Karpas-422 (cell line): ENCODE data around the gene MRGPRF. TPM values are rescaled to one million over a fixed set of nuclear protein-coding genes. Genes with fewer than 3 reads are reported as not detected.
"Not testable (repeated sequence)": the region's sequence is repeated elsewhere in the genome, so short reads cannot be mapped to it uniquely, and the experiment has no call there.

Source experiments
- DNase-seq: peaks from one replicate; pipeline ENCODE4 v3.0.0-alpha.2; 2015
- H2AFZ ChIP-seq: fragments of 200-600 bp; sonication (generic); 2 replicates; pipeline ENCODE4 v1.6.1; 2014; ENCODE audit warnings: antibody characterized with exemption, low read length, mixed read lengths
- H3K27ac ChIP-seq: fragments of 200-600 bp; sonication (generic); 2 replicates; pipeline ENCODE4 v1.5.1; 2014; ENCODE audit warnings: mild to moderate bottlenecking, low read length, moderate library complexity
- H3K27me3 ChIP-seq: fragments of 200-600 bp; sonication (generic); 2 replicates; pipeline ENCODE4 v1.6.1; 2014; ENCODE audit warnings: low read length, mixed read lengths
- H3K36me3 ChIP-seq: fragments of 200-600 bp; sonication (generic); 2 replicates; pipeline ENCODE4 v1.6.1; 2014; ENCODE audit warnings: low read length, mixed read lengths; ENCODE audit not compliant: insufficient read depth
- H3K4me1 ChIP-seq: fragments of 200-600 bp; sonication (generic); 2 replicates; pipeline ENCODE4 v1.6.1; 2014; ENCODE audit warnings: mild to moderate bottlenecking, low read length, mixed read lengths
- H3K4me2 ChIP-seq: fragments of 200-600 bp; sonication (generic); 2 replicates; pipeline ENCODE4 v1.6.1; 2014; ENCODE audit warnings: low read length, low read depth, mild to moderate bottlenecking; ENCODE audit not compliant: poor library complexity, severe bottlenecking
- H3K4me3 ChIP-seq: fragments of 200-600 bp; sonication (generic); 2 replicates; pipeline ENCODE4 v1.5.1; 2014; ENCODE audit warnings: mild to moderate bottlenecking, antibody characterized with exemption, low read length, mixed read lengths
- H3K79me2 ChIP-seq: fragments of 200-600 bp; sonication (generic); 2 replicates; pipeline ENCODE4 v1.6.1; 2014; ENCODE audit warnings: mild to moderate bottlenecking, low read length, mixed read lengths
- H3K9ac ChIP-seq: fragments of 200-600 bp; sonication (generic); 2 replicates; pipeline ENCODE4 v1.6.0; 2014; ENCODE audit warnings: low read length
- H3K9me2 ChIP-seq: fragments of 200-600 bp; sonication (generic), shearing (Covaris generic); replicated peaks from 2 replicates; pipeline ENCODE4 v1.6.0; 2014; ENCODE audit warnings: mild to moderate bottlenecking, low read length, moderate library complexity; ENCODE audit not compliant: insufficient read depth
- H3K9me3 ChIP-seq: fragments of 300-700, 200-600 bp; sonication (generic); 2 replicates; pipeline ENCODE4 v1.6.1; 2014; ENCODE audit warnings: low read length, mixed read lengths
- H4K20me1 ChIP-seq: fragments of 200-600 bp; sonication (generic); 2 replicates; pipeline ENCODE4 v1.6.1; 2014; ENCODE audit warnings: mild to moderate bottlenecking, antibody characterized with exemption, low read length, low read depth; ENCODE audit not compliant: insufficient read depth
- total RNA-seq: library from RNA; depleted of rRNA; stranded (reverse); fragments of >200 nt; shearing (Covaris generic); gene quantifications from 2 replicates; pipeline ENCODE4 v1.2.3, GENCODE V29; 2014; ENCODE audit warnings: low replicate concordance

Gene MRGPRF
- total RNA-seq, 1 experiment from 2014 or later: not detected

DNA sequence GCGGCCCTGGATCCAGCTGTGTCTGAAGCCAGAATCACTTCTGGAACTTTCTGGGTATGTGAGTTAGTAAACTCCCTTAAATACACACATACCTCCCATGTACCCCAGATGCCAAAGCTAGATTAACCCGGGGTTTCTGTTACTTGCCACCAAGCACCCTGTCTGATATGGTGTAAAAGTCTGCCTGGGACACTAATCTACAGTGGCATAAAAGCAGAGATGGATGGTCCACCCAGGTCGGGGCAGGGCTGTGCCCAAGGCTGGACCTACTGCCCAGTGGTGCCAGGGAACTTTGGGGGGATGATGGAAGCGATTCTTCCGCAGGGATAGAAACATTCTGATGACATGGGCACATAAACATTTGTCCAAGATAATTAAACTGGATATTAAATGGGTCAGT is 12.7 kb downstream of the MRGPRF start:
- Histone ChIP-seq H3K9me2 (no peaks in the 10 kb centered on the region), H4K20me1 (no peaks in the 10 kb centered on the region), H2AFZ (no peak overlapping the region), H3K27ac (no peak overlapping the region), H3K9me3 (no peaks in the 10 kb centered on the region), H3K36me3 (no peaks in the 10 kb centered on the region), H3K4me2 (no peak overlapping the region), H3K79me2 (no peaks in the 10 kb centered on the region), H3K27me3 (no peaks in the 10 kb centered on the region), H3K9ac (no peak overlapping the region), H3K4me1 (no peaks in the 10 kb centered on the region), H3K4me3 (no peak overlapping the region)
- no peak for DNase-seq

DNA sequence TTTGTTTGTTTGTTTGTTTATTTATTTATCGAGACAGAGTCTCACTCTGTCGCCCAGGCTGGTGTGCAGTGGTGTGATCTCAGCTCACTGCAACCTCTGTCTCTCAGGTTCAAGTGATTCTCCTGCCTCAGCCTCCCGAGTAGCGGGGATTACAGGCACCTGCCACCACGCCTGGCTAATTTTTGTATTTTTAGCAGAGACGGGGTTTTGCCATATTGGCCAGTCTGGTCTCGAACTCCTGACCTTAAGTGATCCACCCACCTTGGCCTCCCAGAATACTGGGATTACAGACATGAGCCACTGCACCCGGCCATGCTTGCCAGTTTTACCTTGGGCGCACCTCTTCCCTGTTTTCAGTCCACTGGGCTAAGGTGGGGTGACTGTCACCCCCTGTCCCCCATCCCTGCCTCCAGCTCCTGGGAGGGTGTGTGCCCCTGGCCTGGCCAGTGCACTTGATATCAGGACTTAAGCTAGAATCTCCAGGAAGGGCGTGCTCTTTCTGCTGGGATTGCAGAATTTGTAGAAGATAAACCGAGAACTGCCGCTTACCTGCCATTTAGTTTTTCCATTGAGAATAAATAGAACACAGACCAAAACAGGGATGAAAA is 13.2 kb downstream of the MRGPRF start:
- H3K9ac ChIP-seq, H4K20me1 ChIP-seq, H3K79me2 ChIP-seq, H3K4me3 ChIP-seq, H3K4me1 ChIP-seq, H3K27ac ChIP-seq, H3K27me3 ChIP-seq, H2AFZ ChIP-seq, H3K36me3 ChIP-seq, H3K4me2 ChIP-seq, H3K9me2 ChIP-seq, DNase-seq, H3K9me3 ChIP-seq: not testable (repeated sequence)

DNA sequence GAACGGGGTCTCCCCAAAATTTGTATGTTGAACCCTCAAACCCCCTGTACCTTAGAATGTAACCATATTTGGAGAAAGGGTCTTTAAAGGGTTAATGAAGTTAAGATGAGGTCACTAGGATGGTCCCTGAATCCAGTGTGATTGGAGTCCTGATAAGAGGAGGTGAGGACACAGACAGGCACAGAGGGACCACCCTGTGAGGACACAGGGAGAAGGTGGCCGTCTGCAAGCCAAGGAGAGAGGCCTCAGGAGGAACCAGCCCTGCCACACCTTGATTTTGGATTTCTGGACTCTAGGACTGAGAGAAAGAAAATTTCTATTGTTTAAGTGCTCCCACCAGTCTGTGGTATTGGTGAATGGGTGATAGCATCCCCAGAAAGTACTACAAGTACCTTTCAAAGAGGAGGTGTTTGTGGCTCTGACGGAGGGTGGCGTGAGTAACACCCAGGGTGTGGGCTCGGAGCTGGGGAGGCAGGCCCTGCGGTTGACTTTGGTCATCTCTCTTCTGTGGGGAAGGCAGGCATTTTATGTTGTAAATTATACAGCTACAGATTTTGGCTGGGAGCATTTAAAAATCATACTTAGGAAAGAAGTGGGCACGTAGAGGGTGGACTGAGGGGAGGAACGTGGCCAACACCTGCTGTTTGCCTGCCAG is 13.8 kb downstream of the MRGPRF start:
- H3K9me3 ChIP-seq: no peaks in the 10 kb centered on the region
- no peak overlapping the region for H3K4me2 ChIP-seq
- H2AFZ ChIP-seq: no peak overlapping the region
- no peaks in the 10 kb centered on the region for H4K20me1 ChIP-seq
- DNase-seq: no peak
- no peaks in the 10 kb centered on the region for H3K79me2 ChIP-seq
- H3K9me2 ChIP-seq: no peaks in the 10 kb centered on the region
- no peak overlapping the region for H3K4me3 ChIP-seq
- no peak overlapping the region for H3K9ac ChIP-seq
- no peak overlapping the region for H3K27ac ChIP-seq
- no peaks in the 10 kb centered on the region for H3K4me1 ChIP-seq
- no peaks in the 10 kb centered on the region for H3K36me3 ChIP-seq
- H3K27me3 ChIP-seq: no peaks in the 10 kb centered on the region

DNA sequence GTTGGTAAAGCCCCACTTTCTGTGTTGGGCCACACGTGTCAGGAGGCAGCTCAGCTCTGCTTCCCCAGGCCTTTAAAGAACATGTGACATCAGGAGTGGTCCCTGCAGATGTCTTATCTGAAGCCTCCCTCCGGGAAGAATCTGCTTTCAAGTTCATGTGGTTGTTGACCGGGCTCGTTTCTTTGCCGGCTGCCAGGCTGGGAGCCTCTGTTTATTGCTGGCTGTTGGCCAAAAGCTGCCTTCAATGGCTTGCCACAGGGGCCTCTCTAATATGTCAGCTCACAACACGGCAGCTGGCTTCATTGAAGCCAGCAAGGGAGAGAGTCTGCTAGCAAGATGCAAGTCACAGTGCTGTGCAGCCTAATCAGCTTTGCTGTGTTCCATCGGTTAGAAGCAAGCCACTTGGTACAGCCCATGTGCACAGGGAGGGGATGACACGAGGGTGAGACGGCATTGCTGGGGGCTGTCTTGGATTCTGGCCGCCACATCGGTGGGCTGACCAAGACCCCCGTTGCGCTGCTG is 14.6 kb downstream of the MRGPRF start:
- H3K27me3 ChIP-seq: no peaks in the 10 kb centered on the region
- H3K4me3 ChIP-seq: no peak overlapping the region
- H4K20me1 ChIP-seq: no peaks in the 10 kb centered on the region
- H3K9ac ChIP-seq: no peak overlapping the region
- H3K9me2 ChIP-seq: no peaks in the 10 kb centered on the region
- no peak overlapping the region for H3K27ac ChIP-seq
- no peaks in the 10 kb centered on the region for H3K36me3 ChIP-seq
- H3K4me2 ChIP-seq: no peak overlapping the region
- no peak for DNase-seq
- H3K4me1 ChIP-seq: no peaks in the 10 kb centered on the region
- no peak overlapping the region for H2AFZ ChIP-seq
- no peaks in the 10 kb centered on the region for H3K79me2 ChIP-seq
- H3K9me3 ChIP-seq: no peaks in the 10 kb centered on the region

DNA sequence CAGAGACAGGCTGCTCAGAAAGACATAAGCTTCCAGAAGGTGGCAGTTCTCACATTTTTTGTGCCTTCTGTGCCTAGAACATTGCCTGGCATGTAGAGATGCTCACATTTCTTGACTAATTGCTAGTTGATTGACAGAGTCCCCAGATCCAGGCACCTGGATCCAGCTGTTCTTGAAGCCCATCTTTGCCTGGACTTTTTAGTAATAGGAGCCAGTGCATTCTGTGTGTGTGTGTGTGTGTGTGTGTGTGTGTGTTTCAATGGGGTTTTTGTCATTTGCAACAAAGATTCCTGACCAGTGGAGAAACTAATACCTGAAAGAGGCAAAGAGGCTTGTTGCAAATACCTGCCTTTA is 15.1 kb downstream of the MRGPRF start:
- DNase-seq: no peak
- Histone ChIP-seq H3K27me3 (no peaks in the 10 kb centered on the region), H3K4me1 (no peaks in the 10 kb centered on the region), H3K4me3 (no peak overlapping the region), H3K9me3 (no peaks in the 10 kb centered on the region), H3K36me3 (no peaks in the 10 kb centered on the region), H3K4me2 (no peak overlapping the region), H2AFZ (no peak overlapping the region), H3K27ac (no peak overlapping the region), H3K9me2 (no peaks in the 10 kb centered on the region), H3K9ac (no peak overlapping the region), H4K20me1 (no peaks in the 10 kb centered on the region), H3K79me2 (no peaks in the 10 kb centered on the region)

DNA sequence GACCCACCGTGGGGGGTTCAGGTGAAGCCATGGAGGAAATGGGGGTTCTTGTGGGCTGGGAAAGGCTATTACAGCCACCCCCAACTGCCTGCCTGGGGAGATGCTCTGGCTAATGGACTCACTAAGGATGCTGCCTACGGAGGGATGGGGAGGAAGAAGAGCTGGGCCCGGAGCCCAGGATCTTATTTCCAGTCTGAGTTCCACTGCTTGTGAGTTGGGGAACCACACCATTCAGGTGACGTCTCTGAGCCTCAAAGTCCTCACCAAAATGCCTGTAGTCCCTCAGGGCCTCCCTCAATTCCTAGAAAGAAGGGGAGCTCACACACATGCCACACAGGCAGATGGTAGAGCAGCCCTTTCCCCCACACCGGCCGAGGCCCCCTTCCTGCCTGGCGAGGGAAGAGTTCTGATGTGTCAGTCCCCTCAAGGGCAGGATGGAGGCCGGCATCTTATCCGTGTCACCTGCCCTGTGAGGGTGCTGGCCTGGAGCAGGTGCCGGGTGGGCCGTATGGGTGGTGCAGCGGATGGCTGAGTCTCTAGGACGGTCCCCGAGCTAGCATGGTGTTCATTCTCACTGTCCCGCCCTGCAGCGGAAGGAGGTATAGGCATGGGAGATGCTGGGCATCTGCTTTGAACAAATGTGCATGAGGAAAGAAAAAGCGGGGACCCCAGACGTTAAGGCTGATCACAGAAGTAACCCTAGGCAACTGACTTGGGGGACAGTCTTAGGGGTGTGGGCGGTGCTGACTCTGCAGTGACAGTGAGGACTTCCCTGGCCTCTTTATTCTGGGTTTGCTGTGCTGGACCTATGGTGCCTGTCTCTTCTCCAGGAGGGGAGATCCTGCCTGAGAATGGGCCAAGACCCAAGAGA is 15.7 kb downstream of the MRGPRF start:
- Histone ChIP-seq H3K9me3 (no peaks in the 10 kb centered on the region), H3K9me2 (no peaks in the 10 kb centered on the region), H4K20me1 (no peaks in the 10 kb centered on the region), H3K36me3 (no peaks in the 10 kb centered on the region), H3K9ac (no peak overlapping the region), H3K27ac (no peak overlapping the region), H2AFZ (no peak overlapping the region), H3K27me3 (no peaks in the 10 kb centered on the region), H3K4me2 (no peak overlapping the region), H3K4me1 (no peaks in the 10 kb centered on the region), H3K4me3 (no peak overlapping the region), H3K79me2 (no peaks in the 10 kb centered on the region)
- no peak for DNase-seq

DNA sequence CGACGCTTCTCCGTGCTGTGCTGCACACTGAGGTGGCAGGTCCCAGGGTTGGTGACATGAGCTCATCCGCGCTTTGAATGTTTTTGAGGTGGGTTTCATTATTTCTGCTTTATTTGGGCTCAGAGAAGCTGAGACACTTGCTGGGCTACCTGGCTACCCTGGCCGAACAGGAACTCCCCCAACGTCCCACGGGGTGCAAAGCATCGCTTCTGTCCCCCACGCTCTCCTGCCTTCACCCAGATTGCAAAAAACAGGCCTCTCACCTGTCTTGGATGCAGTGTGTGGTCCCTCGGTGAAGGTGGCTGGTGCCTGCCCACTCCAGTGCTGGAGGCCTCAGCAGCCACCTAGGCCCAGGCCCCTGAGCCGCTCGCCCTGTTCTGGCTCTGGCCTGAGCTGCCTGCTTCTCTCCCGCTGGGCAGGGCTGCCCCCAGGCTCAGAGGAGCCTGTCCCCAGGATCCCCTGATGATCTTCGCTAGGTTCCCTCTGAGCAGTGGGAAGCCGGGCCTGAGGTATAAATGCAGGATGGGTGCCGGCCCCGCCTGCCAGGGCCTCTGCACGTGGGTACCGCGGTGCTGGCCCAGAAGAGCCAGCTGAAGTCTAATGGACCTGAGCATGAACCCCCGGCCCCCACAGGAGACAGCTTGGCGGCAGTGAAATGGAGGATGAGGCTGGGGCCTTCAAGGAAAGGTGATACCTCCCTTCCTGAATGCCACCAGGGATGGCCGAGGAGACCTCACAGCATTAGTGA is 16.5 kb downstream of the MRGPRF start:
- H3K27ac ChIP-seq: no peak overlapping the region
- no peak overlapping the region for H3K4me2 ChIP-seq
- no peak overlapping the region for H2AFZ ChIP-seq
- no peaks in the 10 kb centered on the region for H3K36me3 ChIP-seq
- H3K9me3 ChIP-seq: no peaks in the 10 kb centered on the region
- H3K4me3 ChIP-seq: no peak overlapping the region
- H4K20me1 ChIP-seq: no peaks in the 10 kb centered on the region
- no peaks in the 10 kb centered on the region for H3K79me2 ChIP-seq
- H3K4me1 ChIP-seq: no peaks in the 10 kb centered on the region
- no peak overlapping the region for H3K9ac ChIP-seq
- DNase-seq: no peak
- H3K9me2 ChIP-seq: no peaks in the 10 kb centered on the region
- H3K27me3 ChIP-seq: no peaks in the 10 kb centered on the region

DNA sequence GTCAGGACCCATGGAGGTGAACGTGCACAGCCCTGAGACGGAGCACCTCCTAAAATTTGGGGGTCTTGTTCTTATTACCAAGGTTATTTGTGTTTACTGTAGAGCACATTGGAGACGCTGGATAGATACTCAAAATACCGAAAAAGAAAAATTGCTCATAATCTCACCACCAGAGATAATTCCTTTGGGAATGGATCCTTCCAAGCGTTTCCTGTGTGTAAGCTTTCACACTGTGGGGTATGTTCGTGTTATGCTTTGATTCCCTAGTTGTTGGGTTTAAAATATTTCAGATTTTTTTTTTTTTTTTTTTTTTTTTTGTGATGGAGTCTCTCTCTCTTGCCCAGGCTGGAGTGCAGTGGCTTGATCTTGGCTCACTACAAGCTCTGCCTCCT is 18.2 kb downstream of the MRGPRF start:
- DNase-seq: no peak
- Histone ChIP-seq H3K79me2 (no peaks in the 10 kb centered on the region), H3K9me3 (no peaks in the 10 kb centered on the region), H3K27me3 (no peaks in the 10 kb centered on the region), H3K4me2 (no peak overlapping the region), H3K27ac (no peak overlapping the region), H3K4me1 (no peaks in the 10 kb centered on the region), H3K9ac (no peak overlapping the region), H3K4me3 (no peak overlapping the region), H2AFZ (no peak overlapping the region), H3K36me3 (no peaks in the 10 kb centered on the region), H4K20me1 (no peaks in the 10 kb centered on the region), H3K9me2 (no peaks in the 10 kb centered on the region)
